Testis (tissue), 3 donors: Measurements from ENCODE around the gene GGTA1. TPM values are rescaled to one million over a fixed set of nuclear protein-coding genes. Genes with fewer than 3 reads are reported as not detected.

Experiments used
- DNase-seq: peaks from one replicate; pipeline ENCODE4 v3.0.0-alpha.2; 2019
- H3K27ac ChIP-seq, 2 donors: fragments of 200-600 bp; sonication (generic); one replicate each; pipeline ENCODE4 v1.5.1; 2019
- H3K27me3 ChIP-seq: fragments of 200-600 bp; sonication (generic); one replicate; pipeline ENCODE4 v1.5.1; 2019
- H3K36me3 ChIP-seq: fragments of 200-600 bp; sonication (generic); one replicate; pipeline ENCODE4 v1.5.1; 2017; ENCODE audit warnings: low read depth; ENCODE audit errors: missing control alignments
- H3K4me1 ChIP-seq: fragments of 200-600 bp; sonication (generic); one replicate; pipeline ENCODE4 v1.5.1; 2019
- H3K4me3 ChIP-seq, 2 donors: fragments of 200-600 bp; sonication (generic); one replicate each; pipeline ENCODE4 v1.5.1; 2017 to 2019
- H3K9me3 ChIP-seq: fragments of 200-600 bp; sonication (generic); one replicate; pipeline ENCODE4 v1.5.1; 2017
- CTCF ChIP-seq, 3 experiments: fragments of 450-650 bp in 2 of 3; fragments of 200-600 bp in 1 of 3; sonication (generic) in 1 of 3; IDR thresholded peaks; one replicate each; pipeline ENCODE4 v1.5.1; 2016 to 2019; ENCODE audit warnings: antibody characterized with exemption in 3 of 3, mild to moderate bottlenecking in 2 of 3, moderate library complexity in 1 of 3
- POLR2A ChIP-seq: fragments of 450-650 bp; IDR thresholded peaks from one replicate; pipeline ENCODE4 v1.6.1; 2017; ENCODE audit warnings: antibody characterized with exemption, mild to moderate bottlenecking, moderate library complexity
- WGBS, 2 donors: methylation state at CpG; one replicate each; pipeline ENCODE4 v1.1.5; 2018; 5-methylcytosine and 5-hydroxymethylcytosine counted together
- intact Hi-C: fragments of 100-400 bp; cut with DNase I; formaldehyde crosslinking; loops from one replicate; pipeline ENCODE4 v1.15.1; 2023; ENCODE audit warnings: low total_unique reads
- polyA plus RNA-seq: library from polyadenylated mRNA; stranded (reverse); fragments of 350-450 nt; fragmentation: Illumina TruSeq; extraction: RNeasy Lipid Tissue Mini Kit (QIAGEN cat#74804); gene quantifications from one replicate; pipeline ENCODE4 v1.2.3, GENCODE V29; 2014; ENCODE audit warnings: low read depth, low replicate concordance; ENCODE audit not compliant: insufficient read depth
- total RNA-seq, 2 donors: library from RNA; depleted of rRNA; stranded (reverse); fragments of >200 nt; gene quantifications; one replicate each; pipeline ENCODE4 v1.2.3, GENCODE V29; 2016

The GGTA1 gene
- total and polyA plus RNA-seq, 3 donors from 2014 or later: 2.2 to 8.9 (median 2.4) TPM

DNA sequence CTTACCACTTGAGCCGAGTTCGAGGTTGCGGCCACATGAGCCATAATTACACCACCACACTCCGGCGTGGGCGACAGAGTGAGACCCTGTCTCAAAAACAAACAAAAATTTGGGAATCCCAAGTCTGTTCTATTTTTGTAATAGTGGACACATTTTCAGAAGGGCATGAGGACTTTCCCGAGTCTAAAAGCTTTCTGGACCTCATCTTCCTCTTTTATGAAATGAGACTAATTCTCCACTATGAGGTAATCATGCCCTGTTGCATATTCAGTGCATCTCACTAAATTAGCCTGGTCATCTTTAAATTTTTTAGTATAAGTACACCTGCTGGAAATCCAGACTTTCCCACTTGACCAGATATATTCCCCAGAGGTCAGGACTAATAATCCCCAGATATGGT lies 55.7 kb downstream of the GGTA1 start:
- WGBS, 2 donors: 94 to 98% methylated on average over 7 of the region's 7 CpGs
- intact Hi-C loops: no loop called here

DNA sequence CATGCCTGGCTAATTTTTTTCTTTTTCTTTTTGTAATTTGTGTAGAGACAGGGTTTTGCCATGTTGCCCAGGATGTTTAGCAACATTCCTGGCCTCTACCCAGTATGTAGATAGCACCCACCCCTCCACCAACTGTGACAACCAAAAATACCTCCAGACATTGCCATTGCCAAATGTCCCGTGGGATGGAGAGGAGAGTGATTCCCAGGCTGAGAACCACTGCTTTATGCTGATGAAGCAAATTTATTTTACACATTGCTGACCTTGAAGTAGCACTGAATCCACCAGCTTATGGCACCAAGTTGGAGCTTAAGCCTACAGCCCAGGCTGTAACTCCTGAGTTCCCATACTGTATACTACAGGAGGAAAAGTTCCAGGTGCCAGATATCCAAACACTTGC lies 58.5 kb downstream of the GGTA1 start:
- intact Hi-C loops: no loop called here

More for the DNA sequence above, 55.7 kb downstream of the GGTA1 start:
- H3K9me3 ChIP-seq: no peaks in the 10 kb centered on the region
- H3K36me3 ChIP-seq: no peaks in the 10 kb centered on the region
- TF ChIP-seq POLR2A (no peak), CTCF (IDR thresholded peaks at IDR 0.05) (no peak)
- no peaks in the 10 kb centered on the region for H3K4me1 ChIP-seq
- H3K4me3 ChIP-seq: no peak overlapping the region
- H3K27ac ChIP-seq: no peak overlapping the region
- H3K27me3 ChIP-seq: no peaks in the 10 kb centered on the region
- DNase-seq: no peak

DNA sequence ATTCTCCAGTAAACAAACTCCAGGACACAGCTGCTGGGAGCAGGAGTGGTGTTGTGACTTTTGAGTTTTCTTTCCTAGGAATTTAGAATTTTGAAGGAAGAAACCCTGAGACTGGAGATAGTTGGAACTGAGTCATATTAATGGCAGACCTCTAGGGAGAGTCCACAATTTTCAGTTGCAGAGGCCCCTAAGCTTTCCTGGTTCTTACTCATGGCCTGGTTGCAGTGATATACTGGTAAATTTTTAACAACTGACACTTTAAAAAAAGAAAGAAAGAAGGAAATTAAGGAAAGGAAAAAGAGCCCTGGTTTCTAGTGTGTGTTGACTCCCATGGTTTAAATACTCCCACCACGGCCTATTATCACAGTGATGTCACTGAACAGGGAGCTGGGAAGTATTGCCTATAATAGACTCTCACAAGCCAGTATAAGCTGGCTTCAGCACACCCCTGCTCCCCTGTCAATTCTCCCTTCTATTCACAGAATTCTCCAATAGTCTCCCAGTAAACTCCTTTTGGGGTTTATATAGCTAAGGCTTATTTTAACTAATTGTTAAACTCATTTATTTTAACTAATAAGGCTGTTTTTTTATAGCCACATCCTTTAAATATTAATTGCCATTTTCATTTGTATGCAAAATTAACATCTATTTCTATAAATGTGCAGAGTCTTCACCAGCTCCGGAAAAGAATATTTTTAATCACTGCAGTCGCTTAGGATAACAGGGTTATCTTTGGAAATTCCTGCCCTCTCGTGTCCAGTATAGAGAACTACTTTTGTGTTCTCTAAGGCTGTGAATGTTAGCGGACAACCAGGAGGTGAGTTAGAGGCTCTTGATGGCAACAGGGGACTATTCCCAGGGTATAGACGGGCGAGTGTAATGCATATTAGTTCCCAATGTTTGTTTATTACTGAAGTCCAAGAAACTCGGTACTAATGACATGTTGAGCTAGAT lies 59.7 kb downstream of the GGTA1 start:
- TF ChIP-seq CTCF (IDR thresholded peaks at IDR 0.05) (peak in 2 of 3 experiments; percentile 11 to 16), POLR2A (no peak)
- Histone ChIP-seq H3K36me3 (no peaks in the 10 kb centered on the region), H3K4me3 (no peak overlapping the region), H3K9me3 (no peaks in the 10 kb centered on the region), H3K4me1 (peaks cover 3% of the 10 kb centered on the region), H3K27me3 (no peaks in the 10 kb centered on the region), H3K27ac (no peak overlapping the region)
- WGBS, 2 donors: 43 to 55% methylated on average over 8 of the region's 8 CpGs
- intact Hi-C loops: no loop called here
- DNase-seq: no peak

More for the DNA sequence above, 58.5 kb downstream of the GGTA1 start:
- TF ChIP-seq CTCF (IDR thresholded peaks at IDR 0.05): no peak
- TF ChIP-seq POLR2A: no peak
- H3K4me3 ChIP-seq: no peak overlapping the region
- WGBS, 2 donors: 48 to 62% methylated on average over 1 of the region's 1 CpG
- no peak overlapping the region for H3K27ac ChIP-seq
- H3K9me3 ChIP-seq: no peaks in the 10 kb centered on the region
- H3K36me3 ChIP-seq: no peaks in the 10 kb centered on the region
- no peaks in the 10 kb centered on the region for H3K27me3 ChIP-seq
- no peaks in the 10 kb centered on the region for H3K4me1 ChIP-seq
- DNase-seq: no peak

DNA sequence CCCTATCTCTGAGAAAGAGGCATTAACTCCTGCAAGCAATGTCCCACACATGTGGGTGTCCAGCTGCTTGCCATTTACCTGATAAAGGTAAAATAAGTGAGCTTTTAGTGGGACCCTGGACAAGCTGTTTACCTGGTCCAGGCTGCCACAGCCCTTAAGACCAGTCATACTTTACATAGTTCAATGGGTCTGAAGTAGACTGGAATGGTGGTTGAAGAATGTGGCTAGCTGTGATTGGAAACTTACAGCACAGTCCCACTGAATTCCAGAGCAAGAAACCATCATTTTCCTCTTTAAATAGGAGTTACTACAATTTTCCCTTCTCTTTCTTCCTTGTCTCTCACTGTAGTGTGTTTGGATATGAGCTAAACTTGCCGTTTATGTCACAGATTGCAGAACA lies 60.6 kb downstream of the GGTA1 start:
- 76 to 81% methylated on average over 1 of the region's 1 CpG for WGBS, 2 donors
- H3K27me3 ChIP-seq: no peaks in the 10 kb centered on the region
- TF ChIP-seq CTCF (IDR thresholded peaks at IDR 0.05) (no peak), POLR2A (no peak)
- no peaks in the 10 kb centered on the region for H3K9me3 ChIP-seq
- H3K4me3 ChIP-seq: no peak overlapping the region
- DNase-seq: no peak
- H3K27ac ChIP-seq: no peak overlapping the region
- intact Hi-C loops: no loop called here
- H3K4me1 ChIP-seq: peaks cover 3% of the 10 kb centered on the region
- H3K36me3 ChIP-seq: no peaks in the 10 kb centered on the region
